ENCODE measurements around the gene GALM.

The GALM gene

GRCh38 chr2:38748943-38749804, 83.3 kb downstream of the GALM start:
- no peaks in the 10 kb centered on the region for H3K36me3 ChIP-seq (ENCODE audit: control insufficient read depth, insufficient read depth, low read length)
- H2AFZ ChIP-seq = no peak overlapping the region
- peak overlapping the region; percentile 95 for H3K4me2 ChIP-seq (ENCODE audit: low read length)
- H3K4me3 ChIP-seq (ENCODE audit: low read depth, low read length) = peak overlapping the region; percentile 93
- no peak for TF ChIP-seq CTCF (IDR thresholded peaks at IDR 0.05)
- H3K27ac ChIP-seq = no peak overlapping the region
- no peaks in the 10 kb centered on the region for H3K9me3 ChIP-seq (ENCODE audit: control insufficient read depth, low read length)
- no peak overlapping the region for H3K9ac ChIP-seq
- H3K79me2 ChIP-seq = peaks cover 21% of the 10 kb centered on the region
- peaks cover 28% of the 10 kb centered on the region for H3K4me1 ChIP-seq
- no peaks in the 10 kb centered on the region for H3K27me3 ChIP-seq (ENCODE audit: control insufficient read depth, insufficient read depth, low read length)

GRCh38 chr2:38750011-38750890, 84.3 kb downstream of the GALM start:
- Histone ChIP-seq H3K27me3 (ENCODE audit: control insufficient read depth, insufficient read depth, low read length) (no peaks in the 10 kb centered on the region), H3K79me2 (peaks cover 21% of the 10 kb centered on the region), H3K4me2 (ENCODE audit: low read length) (peak overlapping the region; percentile 95), H3K27ac (peak overlapping the region; percentile 99), H3K9ac (peak overlapping the region; percentile 96), H3K9me3 (ENCODE audit: control insufficient read depth, low read length) (no peaks in the 10 kb centered on the region), H2AFZ (peak overlapping the region; percentile 98), H3K4me1 (peaks cover 28% of the 10 kb centered on the region), H3K36me3 (ENCODE audit: control insufficient read depth, insufficient read depth, low read length) (no peaks in the 10 kb centered on the region), H3K4me3 (ENCODE audit: low read depth, low read length) (peak overlapping the region; percentile 93)
- TF ChIP-seq CTCF (IDR thresholded peaks at IDR 0.05) = no peak

GRCh38 chr2:38750891-38751595, 85.1 kb downstream of the GALM start, which contains the start of gene SRSF7:
TSS of gene SRSF7 (minus strand) at chr2:38751361. CDS start at chr2:38751256, 105 bp downstream.
- no peaks in the 10 kb centered on the region for H3K9me3 ChIP-seq (ENCODE audit: control insufficient read depth, low read length)
- peak within 1 kb of the TSS; percentile 93 for H3K4me3 ChIP-seq (ENCODE audit: low read depth, low read length)
- H3K79me2 ChIP-seq = peaks cover 21% of the 10 kb centered on the region
- H3K27me3 ChIP-seq (ENCODE audit: control insufficient read depth, insufficient read depth, low read length) = no peaks in the 10 kb centered on the region
- H3K4me2 ChIP-seq (ENCODE audit: low read length) = peak within 1 kb of the TSS; percentile 95
- peak within 1 kb of the TSS; percentile 98 for H2AFZ ChIP-seq
- peak within 1 kb of the TSS; percentile 96 for H3K9ac ChIP-seq
- no peaks in the 10 kb centered on the region for H3K36me3 ChIP-seq (ENCODE audit: control insufficient read depth, insufficient read depth, low read length)
- H3K27ac ChIP-seq = peak within 1 kb of the TSS; percentile 99
- peaks cover 28% of the 10 kb centered on the region for H3K4me1 ChIP-seq
- peak; percentile 23 for TF ChIP-seq CTCF (IDR thresholded peaks at IDR 0.05)

GRCh38 chr2:38751596-38752410, 85.9 kb downstream of the GALM start:
- Histone ChIP-seq H3K79me2 (peaks cover 21% of the 10 kb centered on the region), H3K27ac (peak overlapping the region; percentile 99), H3K27me3 (ENCODE audit: control insufficient read depth, insufficient read depth, low read length) (no peaks in the 10 kb centered on the region), H3K9me3 (ENCODE audit: control insufficient read depth, low read length) (no peaks in the 10 kb centered on the region), H3K4me2 (ENCODE audit: low read length) (peak overlapping the region; percentile 87), H3K4me3 (ENCODE audit: low read depth, low read length) (peak overlapping the region; percentile 93), H3K36me3 (ENCODE audit: control insufficient read depth, insufficient read depth, low read length) (no peaks in the 10 kb centered on the region), H3K9ac (no peak overlapping the region), H3K4me1 (peaks cover 27% of the 10 kb centered on the region), H2AFZ (peak overlapping the region; percentile 98)
- TF ChIP-seq CTCF (IDR thresholded peaks at IDR 0.05) = no peak

Data from parathyroid adenoma (tissue), 2 donors.